HG03432 (cell line): ENCODE results near the gene CEBPB.
"Not testable (repeated sequence)": the region's sequence is repeated elsewhere in the genome, so short reads cannot be mapped to it uniquely, and the experiment has no call there.

Experiments used
- ATAC-seq: cut with Tn5 transposase; IDR thresholded peaks from one replicate; pipeline ENCODE4 v1.9.1; 2021; ENCODE audit warnings: mild to moderate bottlenecking, moderate library complexity; ENCODE audit not compliant: unreplicated experiment

The CEBPB gene

GRCh38 chr20:50169329-50169823 lies 21.3 kb upstream of the CEBPB start:
- no peak for ATAC-seq

GRCh38 chr20:50170549-50171220 lies 19.9 kb upstream of the CEBPB start:
- no peak for ATAC-seq

GRCh38 chr20:50172347-50173013 lies 18.1 kb upstream of the CEBPB start:
- no peak for ATAC-seq

DNA sequence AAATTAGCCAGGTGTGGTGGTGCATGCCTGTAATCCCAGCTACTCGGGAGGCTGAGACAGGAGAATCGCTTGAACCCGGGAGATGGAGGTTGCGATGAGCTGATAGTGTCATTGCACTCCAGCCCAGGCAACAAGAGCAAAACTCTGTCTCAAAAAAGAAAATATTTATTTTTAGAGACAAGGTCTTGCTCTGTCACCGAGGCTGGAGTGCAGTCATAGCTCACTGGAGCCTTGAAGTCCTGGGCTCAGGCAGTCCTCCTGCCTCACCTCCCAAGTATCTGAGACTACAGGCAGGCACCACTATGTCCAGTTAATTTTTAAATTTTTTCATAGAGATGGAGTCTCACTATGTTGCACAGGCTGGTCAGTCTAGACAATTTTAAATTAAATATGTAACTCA lies 16.2 kb upstream of the CEBPB start:
- ATAC-seq = no peak

- no peak for ATAC-seq
These were observed 14.4 kb upstream of the CEBPB start for GRCh38 chr20:50175938-50176933.

DNA sequence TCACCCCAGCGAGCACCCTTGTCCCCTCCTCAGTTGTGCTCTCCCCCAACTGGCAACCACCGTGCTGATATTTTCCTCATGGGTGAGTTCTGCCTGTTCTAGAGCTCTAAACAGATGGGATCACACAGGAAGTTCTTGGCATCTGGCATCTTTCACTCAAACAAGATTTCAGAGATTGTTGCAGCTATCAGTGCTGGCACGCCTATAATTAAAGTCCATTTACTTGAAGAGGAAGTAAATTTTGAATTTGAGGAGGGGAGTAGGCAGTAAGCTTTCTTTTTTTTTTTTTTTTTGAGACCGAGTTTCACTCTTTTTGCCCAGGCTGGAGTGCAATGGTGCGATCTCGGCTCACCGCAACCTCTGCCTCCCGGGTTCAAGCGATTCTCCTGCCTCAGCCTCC lies 12.0 kb upstream of the CEBPB start:
- ATAC-seq = not testable (repeated sequence)

- no peak for ATAC-seq
These were observed 9.3 kb upstream of the CEBPB start for GRCh38 chr20:50181344-50181743.

DNA sequence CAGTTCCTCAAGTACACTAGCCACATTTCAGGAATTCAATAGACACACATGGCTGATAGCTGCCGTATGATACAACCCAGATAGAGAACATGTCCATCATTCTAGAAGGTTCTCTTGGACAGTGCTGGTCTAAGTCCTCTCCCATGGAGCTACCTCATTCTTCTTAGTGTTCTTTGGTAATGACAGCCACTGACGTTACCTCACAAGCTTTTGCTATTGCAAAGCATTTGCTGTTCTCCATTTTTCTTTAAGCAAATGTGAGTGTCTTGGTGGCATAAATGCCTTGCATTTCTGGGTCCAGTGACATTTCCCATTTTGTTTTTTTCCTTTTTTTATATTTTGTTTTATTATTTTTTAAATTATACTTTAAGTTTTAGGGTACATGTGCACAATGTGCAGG lies 8.3 kb upstream of the CEBPB start:
- no peak for ATAC-seq

GRCh38 chr20:50185426-50185825 lies 5.2 kb upstream of the CEBPB start:
- no peak for ATAC-seq

- ATAC-seq = no peak
These were observed 4.3 kb upstream of the CEBPB start for GRCh38 chr20:50186151-50186885.

DNA sequence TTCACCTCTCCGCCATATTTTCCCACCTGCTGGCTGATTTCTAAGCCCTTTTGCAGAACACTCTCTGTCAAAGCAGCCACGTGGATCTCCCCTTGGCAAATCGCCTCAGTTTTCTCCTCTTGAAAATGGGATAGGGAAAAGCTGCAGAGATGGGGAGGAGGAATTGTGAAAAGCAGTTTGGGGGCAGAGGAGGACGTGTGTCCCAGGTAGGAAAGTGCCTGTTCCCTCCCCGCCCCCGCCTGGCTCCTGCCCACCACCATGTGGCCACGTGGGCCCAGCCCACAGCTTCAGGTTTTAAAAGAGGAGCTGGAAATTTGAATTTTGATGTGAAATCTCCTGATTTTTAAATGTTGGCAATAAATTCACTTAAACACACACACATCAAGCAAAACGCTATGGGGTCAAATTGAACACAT lies 3.6 kb upstream of the CEBPB start:
- no peak for ATAC-seq

- no peak for ATAC-seq
These were observed 3.1 kb upstream of the CEBPB start for GRCh38 chr20:50187403-50188051.

GRCh38 chr20:50188287-50188688 lies 2.3 kb upstream of the CEBPB start:
- ATAC-seq = no peak

- no peak for ATAC-seq
These were observed 1.6 kb upstream of the CEBPB start for GRCh38 chr20:50188879-50189680.

DNA sequence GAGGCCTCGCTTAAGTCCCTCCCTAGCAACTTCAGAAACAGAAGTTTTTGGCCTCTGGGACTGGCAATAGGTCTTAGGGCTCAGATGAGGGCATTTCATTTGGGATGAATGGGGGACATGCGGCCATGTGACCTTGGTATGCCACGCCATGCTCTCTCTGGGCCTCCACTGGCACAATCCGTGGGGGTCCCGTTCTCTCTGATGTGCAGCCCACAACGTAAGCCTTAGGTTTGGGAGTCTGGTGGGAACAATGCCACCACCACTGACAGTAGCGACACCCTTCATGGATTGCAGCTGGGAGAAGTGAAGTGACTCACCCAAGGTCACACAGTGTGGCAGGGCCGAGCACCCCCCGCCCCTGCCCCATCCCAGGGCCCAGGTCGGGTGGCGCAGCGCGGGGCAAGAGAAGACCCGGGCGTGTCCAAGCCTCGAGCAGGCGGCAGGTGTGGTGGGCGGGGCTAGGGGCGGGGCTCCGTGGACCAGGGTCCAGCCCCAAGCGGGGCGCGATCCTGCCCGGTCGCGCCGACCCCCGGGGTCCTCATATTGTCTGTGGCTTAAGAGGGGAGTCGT lies 864 bp upstream of the CEBPB start:
- no peak for ATAC-seq

DNA sequence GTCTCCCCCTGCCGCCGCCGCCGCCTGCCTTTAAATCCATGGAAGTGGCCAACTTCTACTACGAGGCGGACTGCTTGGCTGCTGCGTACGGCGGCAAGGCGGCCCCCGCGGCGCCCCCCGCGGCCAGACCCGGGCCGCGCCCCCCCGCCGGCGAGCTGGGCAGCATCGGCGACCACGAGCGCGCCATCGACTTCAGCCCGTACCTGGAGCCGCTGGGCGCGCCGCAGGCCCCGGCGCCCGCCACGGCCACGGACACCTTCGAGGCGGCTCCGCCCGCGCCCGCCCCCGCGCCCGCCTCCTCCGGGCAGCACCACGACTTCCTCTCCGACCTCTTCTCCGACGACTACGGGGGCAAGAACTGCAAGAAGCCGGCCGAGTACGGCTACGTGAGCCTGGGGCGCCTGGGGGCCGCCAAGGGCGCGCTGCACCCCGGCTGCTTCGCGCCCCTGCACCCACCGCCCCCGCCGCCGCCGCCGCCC lies 474 bp downstream of the CEBPB start:
- peak; percentile 33 for ATAC-seq

- peak; percentile 37 for ATAC-seq
These were observed 1.1 kb downstream of the CEBPB start for GRCh38 chr20:50191544-50192363.
